GM18867 (cell line): ENCODE measurements around the gene CHTF8.

Experiments used
- ATAC-seq: cut with Tn5 transposase; IDR thresholded peaks from one replicate; pipeline ENCODE4 v1.9.1; 2021; ENCODE audit warnings: mild to moderate bottlenecking, moderate library complexity; ENCODE audit not compliant: unreplicated experiment

The CHTF8 gene

DNA sequence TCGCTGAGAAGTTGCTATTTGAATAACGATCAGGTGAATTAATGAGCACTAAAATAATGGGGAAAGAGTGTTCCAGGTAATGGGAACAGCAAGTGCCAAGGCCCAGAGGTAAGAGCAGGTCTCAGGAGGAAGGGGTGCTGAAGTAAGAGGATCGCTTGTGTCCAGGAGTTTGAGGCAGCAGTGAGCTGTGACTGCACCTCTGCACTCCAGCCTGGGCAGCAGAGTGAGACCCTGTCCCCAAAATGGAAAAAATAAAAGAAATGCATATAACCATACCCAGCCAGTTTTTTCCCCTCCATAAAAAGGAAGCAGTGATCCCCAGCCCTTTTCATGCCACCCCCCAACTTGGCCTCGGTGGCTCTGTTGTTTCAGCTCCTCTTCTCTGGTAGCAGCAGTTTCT is 43.7 kb downstream of the CHTF8 start:
- no peak for ATAC-seq

DNA sequence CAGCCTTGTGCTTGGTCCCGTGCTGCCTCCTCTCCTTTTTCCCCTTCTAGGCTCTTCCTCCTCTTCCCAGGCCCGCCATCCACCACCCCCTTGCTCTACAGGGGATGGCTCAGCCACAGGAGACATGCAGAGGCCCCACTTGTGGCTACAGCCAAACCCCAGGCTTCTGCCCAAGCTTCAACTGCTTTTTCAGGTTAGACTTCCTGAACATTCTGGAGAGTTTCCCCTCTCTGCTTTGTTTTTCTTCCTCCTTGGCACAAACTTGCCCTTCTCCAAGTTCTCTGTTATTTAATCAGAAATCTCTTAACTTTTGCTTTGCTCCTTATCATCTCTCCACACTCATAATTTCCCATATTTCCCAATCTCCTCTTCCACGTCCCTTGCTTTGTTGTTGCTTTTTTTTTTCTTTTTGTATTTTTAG is 45.2 kb downstream of the CHTF8 start:
- no peak for ATAC-seq

DNA sequence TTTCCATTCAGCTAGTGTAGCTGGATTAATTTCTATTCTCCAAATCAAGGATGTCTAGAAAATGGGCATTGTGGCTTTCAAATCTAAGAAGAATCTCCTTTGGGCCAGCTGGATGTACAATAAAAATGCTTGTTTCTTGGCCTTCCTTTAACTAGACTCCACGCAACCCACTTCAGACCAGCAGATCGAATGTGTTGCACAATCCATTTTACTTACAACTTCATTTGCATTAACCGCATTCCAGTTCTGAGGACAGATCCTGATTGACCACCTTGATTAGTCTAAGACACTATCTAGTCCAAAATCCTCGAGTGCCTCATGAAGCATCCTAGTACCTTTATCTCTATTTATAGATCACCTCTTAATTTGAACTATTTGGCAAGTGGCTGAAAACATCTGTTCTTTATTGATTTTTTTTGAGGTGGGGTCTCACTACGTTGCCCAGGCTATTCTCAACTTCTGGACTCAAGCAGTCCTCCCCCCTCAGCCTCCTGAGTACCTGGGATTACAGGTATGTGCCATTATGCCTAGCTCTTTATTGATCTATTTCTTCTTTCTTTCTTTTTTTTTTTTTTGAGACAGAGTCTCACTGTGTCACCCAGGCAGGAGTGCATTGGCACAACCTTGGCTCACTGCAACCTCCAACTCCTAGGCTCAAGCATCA is 47.2 kb downstream of the CHTF8 start:
- no peak for ATAC-seq

DNA sequence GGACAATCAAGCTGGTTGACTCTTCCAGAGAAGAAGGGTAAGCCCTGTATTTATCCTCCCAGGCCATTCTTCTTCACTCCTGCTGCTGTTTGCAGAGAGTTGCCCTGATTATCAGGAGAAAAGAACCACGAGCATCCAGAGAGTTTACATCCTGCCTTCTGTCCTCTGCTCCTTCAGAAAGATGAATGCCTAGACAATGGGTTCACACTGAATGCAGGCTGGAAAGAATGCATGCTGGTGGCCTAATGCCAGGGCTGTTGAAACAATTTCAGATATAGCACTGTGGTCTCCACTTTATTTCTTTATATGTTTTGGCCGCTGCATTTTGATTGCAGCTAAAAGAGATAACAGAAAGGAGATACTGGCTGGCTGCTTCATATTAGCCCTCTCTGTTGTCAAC is 48.1 kb downstream of the CHTF8 start:
- no peak for ATAC-seq

DNA sequence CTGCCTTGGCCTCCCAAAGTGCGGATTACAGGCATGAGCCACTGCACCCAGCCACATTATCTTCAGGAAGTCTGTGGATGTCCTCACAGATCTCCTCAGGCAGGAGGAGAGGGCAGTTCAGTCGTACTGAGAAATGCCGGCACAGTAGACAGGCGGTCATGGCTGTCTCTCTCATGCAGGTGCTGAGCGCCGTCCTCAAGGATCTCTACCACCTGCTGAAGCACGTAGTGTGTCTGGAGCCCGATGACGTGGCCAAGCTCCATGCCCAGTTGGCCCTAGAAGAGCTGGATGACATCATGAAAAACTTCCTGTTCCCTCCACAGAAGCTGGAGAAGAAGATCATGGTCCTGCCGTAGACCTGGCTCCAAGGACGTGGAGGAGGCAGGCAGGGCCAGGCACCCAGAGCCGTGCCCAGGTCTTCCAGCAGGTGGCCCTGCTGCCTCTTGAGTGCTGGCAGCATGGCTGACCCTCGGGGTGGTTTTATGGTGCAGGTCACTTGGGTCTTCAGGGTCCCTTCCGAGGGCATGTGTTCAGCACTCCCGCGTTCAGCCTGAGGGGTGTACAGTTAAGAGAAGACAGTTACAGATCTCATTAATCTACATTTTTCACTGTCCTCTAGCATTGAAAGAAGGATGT is 49.0 kb downstream of the CHTF8 start:
- no peak for ATAC-seq

DNA sequence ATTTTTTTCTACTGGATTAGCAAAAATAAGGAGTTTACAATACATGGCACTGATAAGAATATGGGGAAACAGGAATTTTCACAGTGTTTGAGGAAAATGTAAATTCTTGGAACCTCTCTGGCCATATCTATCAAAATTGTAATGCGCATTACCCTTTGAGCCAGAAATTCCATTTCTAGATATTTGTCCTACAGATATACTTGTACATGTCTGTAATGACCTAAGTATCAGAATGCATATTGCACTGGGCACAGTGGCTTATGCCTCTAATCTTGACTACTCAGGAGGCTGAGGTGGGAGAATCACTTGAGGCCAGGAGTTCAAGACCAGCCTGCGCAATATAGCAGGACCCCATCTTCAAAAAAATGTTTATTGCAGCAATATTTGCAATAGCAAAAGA is 52.7 kb downstream of the CHTF8 start:
- ATAC-seq: no peak

DNA sequence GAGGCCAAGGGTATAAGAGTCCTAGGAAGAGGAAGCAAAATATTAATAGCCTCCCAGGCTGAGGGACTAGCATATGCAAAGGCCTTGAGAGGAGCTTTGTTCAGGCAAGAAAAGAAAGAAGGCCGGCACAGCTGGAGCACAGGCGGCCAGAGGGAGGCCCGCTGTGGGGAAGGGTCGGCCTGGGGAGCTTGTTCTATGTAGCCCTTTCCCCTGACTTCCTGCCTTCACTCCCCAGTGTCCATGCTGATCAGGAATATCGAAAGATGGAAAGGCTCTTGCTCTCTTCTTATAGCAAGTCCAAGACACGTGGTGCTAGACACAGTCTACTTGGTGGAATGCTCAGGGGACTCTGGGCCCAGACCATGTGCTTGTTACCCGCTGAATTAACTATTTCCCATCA is 54.3 kb downstream of the CHTF8 start:
- no peak for ATAC-seq

DNA sequence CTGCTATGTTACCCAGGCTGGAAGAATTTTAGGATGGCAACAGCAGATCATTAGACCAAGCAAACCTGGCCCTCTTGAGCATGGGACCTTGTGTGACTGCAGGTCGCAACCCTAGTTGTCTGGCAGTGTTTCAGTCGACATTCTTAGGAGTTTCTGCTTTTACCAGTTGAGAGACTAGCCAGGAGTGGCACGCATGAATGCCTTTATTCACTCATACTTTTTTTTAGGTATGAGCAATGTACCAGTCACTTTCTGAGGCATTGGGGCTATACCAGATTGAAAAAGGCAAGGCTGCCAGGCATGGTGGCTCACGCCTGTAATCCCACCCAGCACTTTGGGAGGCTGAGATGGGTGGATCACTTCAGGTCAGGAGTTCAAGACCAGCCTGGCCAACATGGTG is 55.1 kb downstream of the CHTF8 start:
- no peak for ATAC-seq

DNA sequence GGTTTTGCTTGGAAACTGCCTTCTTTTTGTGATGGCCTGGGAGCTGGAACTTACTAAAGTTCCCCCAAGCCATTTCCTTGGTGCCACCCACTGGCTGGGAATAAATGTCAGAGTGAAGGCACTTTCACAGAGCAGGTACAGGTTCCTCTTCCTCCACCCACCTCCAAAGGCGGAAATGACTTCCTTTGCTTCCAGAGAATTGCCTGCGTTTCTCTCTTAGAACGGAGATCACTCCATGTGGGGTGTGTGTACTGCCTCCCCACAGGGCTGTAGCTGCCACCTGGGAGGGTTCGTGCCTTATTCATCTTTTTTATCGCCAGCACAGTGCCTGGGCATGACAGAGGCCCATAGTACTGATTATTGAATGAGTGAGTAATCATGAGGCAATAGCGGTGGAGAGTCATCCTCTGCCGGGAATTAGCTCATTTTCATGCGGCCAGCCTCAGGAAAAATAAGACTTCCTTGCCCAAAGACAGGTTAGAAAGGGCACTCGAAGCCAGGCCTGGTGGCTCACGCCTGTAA is 59.1 kb downstream of the CHTF8 start:
- ATAC-seq: no peak

DNA sequence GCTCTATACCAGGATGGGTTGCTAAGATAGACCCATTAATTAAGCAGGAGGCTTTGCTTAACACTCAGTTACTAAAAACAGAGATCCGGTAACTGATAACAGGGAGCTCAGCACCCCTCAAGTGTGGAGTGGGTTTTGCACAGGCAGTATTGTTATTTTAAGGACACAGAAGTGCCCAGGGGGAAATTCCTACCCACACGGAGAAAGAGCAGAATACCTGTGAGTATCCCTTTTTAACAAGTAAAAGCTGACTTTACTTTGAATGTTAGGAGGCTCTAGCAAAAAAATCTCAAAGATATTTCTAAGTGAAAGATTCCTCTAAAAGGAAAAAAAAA is 59.8 kb downstream of the CHTF8 start:
- no peak for ATAC-seq

DNA sequence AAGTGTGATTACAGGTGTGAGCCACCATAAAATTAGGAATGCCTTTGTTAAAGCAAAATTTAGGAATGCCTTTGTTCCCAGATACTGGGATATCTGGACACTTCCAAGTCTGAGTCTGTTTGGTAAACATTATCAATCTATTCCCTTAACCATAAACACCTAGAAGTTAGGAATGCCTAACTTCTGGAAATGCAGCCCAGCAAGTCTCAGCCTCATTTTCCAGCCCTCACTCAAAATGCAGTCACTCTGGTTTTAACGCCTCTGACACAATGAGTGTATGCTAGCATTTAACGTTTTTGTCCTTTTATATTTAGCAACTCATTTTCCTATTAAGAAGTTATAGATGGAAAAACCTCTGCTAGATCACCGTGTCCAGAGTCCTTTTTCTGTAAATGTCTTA is 61.4 kb downstream of the CHTF8 start:
- no peak for ATAC-seq

DNA sequence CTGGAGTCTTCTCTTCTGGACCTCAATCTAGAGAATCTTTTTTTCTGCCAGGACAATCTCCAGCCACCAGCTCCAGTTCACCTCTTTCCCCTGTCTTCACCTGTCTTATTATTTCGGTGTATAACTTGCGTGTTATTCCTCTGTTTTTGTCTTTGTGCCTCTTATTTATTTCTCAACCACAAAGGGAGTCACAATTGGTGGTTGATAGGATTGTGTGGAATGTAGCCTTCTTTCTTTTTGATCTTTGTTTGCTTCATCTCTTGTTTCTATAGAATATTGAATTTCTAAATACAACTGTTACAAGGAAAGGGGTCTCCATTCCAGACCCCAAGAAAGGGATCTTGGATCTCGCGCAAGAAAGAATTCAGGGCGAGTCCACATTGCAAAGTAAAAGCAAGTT is 62.9 kb downstream of the CHTF8 start:
- no peak for ATAC-seq
